Measurements from ENCODE around the gene ID3.
A peak's percentile ranks its signal among the peaks of the same experiment; 100 is the strongest.

ID3 gene

DNA sequence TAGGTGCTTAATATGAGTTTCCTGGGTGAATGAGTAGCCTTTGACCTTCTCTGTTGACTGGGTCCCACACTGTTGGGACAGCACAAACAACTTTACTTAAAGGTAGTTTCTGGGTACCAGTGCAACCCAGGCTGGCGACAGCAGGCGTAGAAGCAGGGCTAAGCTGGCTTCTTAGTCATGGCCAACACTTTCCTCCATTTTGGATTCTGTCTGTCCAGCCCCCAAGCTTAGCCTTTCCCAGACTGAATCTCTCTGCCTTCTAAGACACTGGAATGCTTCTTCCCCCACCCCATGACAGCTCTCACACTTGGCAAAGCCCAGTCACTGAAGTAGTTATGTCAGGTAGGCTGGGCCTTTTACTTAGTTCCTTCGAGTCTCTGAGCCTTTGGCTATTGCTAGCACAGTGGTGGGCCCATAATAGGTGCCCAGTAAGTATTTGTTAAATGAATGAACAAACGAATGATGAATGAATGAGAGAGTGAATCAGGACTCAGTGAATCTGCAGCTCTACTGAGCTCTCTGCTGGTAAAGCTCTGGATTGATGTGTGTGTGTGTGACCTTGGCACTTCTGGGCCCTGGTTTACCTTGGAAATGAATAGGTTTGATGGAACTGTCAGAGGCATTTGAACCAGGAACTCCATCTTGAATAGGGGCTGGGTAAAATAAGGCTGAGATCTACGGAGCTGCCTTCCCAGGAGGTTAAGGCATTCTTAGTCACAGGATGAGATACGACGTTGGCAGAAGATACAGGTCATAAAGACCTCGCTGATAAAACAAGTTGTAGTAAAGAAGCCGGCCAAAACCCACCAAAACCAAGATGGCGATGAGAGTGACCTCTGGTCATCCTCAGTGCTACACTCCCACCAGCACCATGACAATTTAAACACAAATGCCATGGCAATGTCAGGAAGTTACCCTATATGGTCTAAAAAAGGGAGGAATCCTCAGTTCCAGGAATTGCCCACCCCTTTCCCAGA lies 37.4 kb upstream of the ID3 start:
- H3K4me1 ChIP-seq (ENCODE audit: control insufficient read depth in 1 of 2, insufficient read depth in 2 of 2, low read length in 2 of 2) = peaks cover 5 to 17% of the 10 kb centered on the region in 2 donors
- no peak overlapping the region for H3K27ac ChIP-seq (ENCODE audit: low read depth, low read length)
- no peaks in the 10 kb centered on the region for H3K36me3 ChIP-seq (ENCODE audit: control insufficient read depth in 1 of 2, insufficient read depth in 2 of 2, low read length in 2 of 2)
- H3K27me3 ChIP-seq (ENCODE audit: control insufficient read depth in 1 of 2, insufficient read depth in 2 of 2, low read length in 2 of 2) = no peaks in the 10 kb centered on the region
- no peak overlapping the region for H3K9ac ChIP-seq (ENCODE audit: low read depth in 1 of 2, low read length in 2 of 2)
- H3K9me3 ChIP-seq (ENCODE audit: control insufficient read depth in 1 of 2, low read length in 2 of 2) = no peaks in the 10 kb centered on the region
- H3K4me3 ChIP-seq (ENCODE audit: low read depth in 1 of 2, low read length in 2 of 2) = no peak overlapping the region

- Histone ChIP-seq H3K4me1 (ENCODE audit: control insufficient read depth in 1 of 2, insufficient read depth in 2 of 2, low read length in 2 of 2) (peaks cover 0 to 17% of the 10 kb centered on the region in 2 donors), H3K27ac (ENCODE audit: low read depth, low read length) (no peak overlapping the region), H3K4me3 (ENCODE audit: low read depth in 1 of 2, low read length in 2 of 2) (no peak overlapping the region), H3K9ac (ENCODE audit: low read depth in 1 of 2, low read length in 2 of 2) (no peak overlapping the region), H3K27me3 (ENCODE audit: control insufficient read depth in 1 of 2, insufficient read depth in 2 of 2, low read length in 2 of 2) (no peaks in the 10 kb centered on the region), H3K36me3 (ENCODE audit: control insufficient read depth in 1 of 2, insufficient read depth in 2 of 2, low read length in 2 of 2) (no peaks in the 10 kb centered on the region), H3K9me3 (ENCODE audit: control insufficient read depth in 1 of 2, low read length in 2 of 2) (no peaks in the 10 kb centered on the region)
These were observed 35.6 kb upstream of the ID3 start for GRCh38 chr1:23594927-23595353.

DNA sequence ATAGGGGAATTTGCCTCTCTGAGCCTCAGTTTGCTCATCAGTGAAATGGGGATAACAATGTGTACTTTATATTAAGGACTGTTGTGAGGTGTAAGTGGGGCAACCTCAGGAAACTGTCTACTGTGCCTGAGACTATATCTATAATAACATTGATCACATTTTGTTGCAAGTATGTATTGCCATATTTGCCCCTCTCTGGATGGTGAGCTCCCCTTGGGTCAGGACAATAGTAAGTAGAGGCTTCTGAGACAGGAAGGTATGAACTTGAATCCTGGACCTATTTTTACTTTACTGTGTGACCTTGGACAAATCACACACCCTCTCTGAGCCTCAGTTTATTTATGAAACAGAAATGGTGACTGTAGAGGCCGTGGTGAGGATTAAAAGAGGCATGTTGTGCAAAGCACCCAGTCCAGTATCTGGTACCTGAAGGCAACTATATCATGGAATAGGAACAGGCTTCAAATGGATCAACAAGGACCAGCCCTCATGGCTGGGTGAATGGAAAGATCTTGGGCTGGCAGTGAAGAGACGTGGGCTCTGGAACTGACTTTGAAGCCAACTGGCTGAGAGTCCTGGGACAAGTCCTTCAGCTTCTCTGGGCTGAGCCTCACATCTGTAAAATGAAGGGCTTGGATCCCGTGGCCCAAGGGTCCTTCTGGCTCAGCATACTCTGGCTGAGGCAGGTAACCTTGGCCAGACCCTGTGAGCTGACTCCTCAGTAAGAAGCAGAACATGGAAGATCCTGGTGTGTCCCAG lies 35.0 kb upstream of the ID3 start:
- H3K27me3 ChIP-seq (ENCODE audit: control insufficient read depth in 1 of 2, insufficient read depth in 2 of 2, low read length in 2 of 2) = no peaks in the 10 kb centered on the region
- peaks cover 0 to 17% of the 10 kb centered on the region in 2 donors for H3K4me1 ChIP-seq (ENCODE audit: control insufficient read depth in 1 of 2, insufficient read depth in 2 of 2, low read length in 2 of 2)
- no peak overlapping the region for H3K27ac ChIP-seq (ENCODE audit: low read depth, low read length)
- no peaks in the 10 kb centered on the region for H3K36me3 ChIP-seq (ENCODE audit: control insufficient read depth in 1 of 2, insufficient read depth in 2 of 2, low read length in 2 of 2)
- no peaks in the 10 kb centered on the region for H3K9me3 ChIP-seq (ENCODE audit: control insufficient read depth in 1 of 2, low read length in 2 of 2)
- no peak overlapping the region for H3K4me3 ChIP-seq (ENCODE audit: low read depth in 1 of 2, low read length in 2 of 2)
- peak overlapping the region in 1 of 2 donors; percentile 6 for H3K9ac ChIP-seq (ENCODE audit: low read depth in 1 of 2, low read length in 2 of 2)

DNA sequence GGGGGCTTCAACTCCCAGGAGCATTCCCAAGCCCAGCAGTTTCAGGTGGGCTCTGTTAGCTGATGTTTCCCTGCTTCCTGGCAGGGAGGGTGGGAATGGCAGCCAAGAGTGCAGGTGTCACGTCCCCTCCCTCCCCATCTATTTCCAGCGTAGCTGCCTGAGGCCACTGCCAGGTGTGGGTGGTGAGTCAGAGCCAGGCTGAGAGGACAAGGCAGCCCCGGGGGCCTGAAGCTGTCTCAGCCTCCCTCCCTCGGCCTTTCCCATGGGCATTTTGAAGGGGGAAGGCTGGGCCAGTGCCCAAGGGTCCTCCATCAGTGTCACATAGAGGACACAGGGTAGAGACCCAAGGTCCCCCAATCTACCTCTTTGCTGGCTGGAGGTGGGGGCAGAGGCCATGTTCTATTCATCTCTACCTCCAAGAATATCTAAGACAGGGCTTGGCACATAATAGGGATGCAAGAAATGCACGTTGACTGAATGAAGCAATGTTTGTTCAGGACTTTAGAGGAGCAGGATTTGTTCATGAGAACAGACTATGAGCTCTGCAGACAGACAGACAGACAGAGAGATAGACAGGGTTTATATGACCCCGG lies 34.4 kb upstream of the ID3 start:
- no peaks in the 10 kb centered on the region for H3K36me3 ChIP-seq (ENCODE audit: control insufficient read depth in 1 of 2, insufficient read depth in 2 of 2, low read length in 2 of 2)
- peaks cover 0 to 17% of the 10 kb centered on the region in 2 donors for H3K4me1 ChIP-seq (ENCODE audit: control insufficient read depth in 1 of 2, insufficient read depth in 2 of 2, low read length in 2 of 2)
- H3K9me3 ChIP-seq (ENCODE audit: control insufficient read depth in 1 of 2, low read length in 2 of 2) = no peaks in the 10 kb centered on the region
- no peak overlapping the region for H3K27ac ChIP-seq (ENCODE audit: low read depth, low read length)
- H3K4me3 ChIP-seq (ENCODE audit: low read depth in 1 of 2, low read length in 2 of 2) = no peak overlapping the region
- H3K27me3 ChIP-seq (ENCODE audit: control insufficient read depth in 1 of 2, insufficient read depth in 2 of 2, low read length in 2 of 2) = no peaks in the 10 kb centered on the region
- H3K9ac ChIP-seq (ENCODE audit: low read depth in 1 of 2, low read length in 2 of 2) = peak overlapping the region in 1 of 2 donors; percentile 6

DNA sequence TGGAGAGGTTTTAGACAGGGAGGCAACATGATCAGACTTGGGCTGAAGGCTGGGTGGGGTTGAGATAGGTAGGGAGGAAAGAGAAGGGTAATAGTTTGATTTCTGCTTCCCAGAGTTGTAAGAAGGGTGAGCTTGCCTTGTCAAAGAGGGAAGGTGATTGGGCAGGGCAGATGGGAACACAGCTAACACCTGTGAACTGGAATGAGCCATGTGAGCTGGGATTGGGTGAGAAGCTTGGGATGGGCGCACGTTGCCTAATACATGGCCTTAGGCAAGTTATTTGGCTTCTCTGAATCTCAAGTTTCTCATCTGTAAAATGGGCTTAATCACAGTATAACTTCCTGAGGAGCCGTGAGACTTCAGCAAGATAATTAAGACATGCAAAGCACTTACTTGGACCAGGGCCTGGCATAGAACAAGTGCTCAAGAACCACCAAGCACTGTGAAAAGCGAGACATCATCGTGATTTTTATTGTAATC lies 33.8 kb upstream of the ID3 start:
- Histone ChIP-seq H3K36me3 (ENCODE audit: control insufficient read depth in 1 of 2, insufficient read depth in 2 of 2, low read length in 2 of 2) (no peaks in the 10 kb centered on the region), H3K4me3 (ENCODE audit: low read depth in 1 of 2, low read length in 2 of 2) (no peak overlapping the region), H3K27me3 (ENCODE audit: control insufficient read depth in 1 of 2, insufficient read depth in 2 of 2, low read length in 2 of 2) (no peaks in the 10 kb centered on the region), H3K27ac (ENCODE audit: low read depth, low read length) (no peak overlapping the region), H3K4me1 (ENCODE audit: control insufficient read depth in 1 of 2, insufficient read depth in 2 of 2, low read length in 2 of 2) (peaks cover 0 to 17% of the 10 kb centered on the region in 2 donors), H3K9ac (ENCODE audit: low read depth in 1 of 2, low read length in 2 of 2) (no peak overlapping the region), H3K9me3 (ENCODE audit: control insufficient read depth in 1 of 2, low read length in 2 of 2) (no peaks in the 10 kb centered on the region)

- Histone ChIP-seq H3K4me3 (ENCODE audit: low read depth in 1 of 2, low read length in 2 of 2) (no peak overlapping the region), H3K27ac (ENCODE audit: low read depth, low read length) (no peak overlapping the region), H3K4me1 (ENCODE audit: control insufficient read depth in 1 of 2, insufficient read depth in 2 of 2, low read length in 2 of 2) (peaks cover 0 to 17% of the 10 kb centered on the region in 2 donors), H3K27me3 (ENCODE audit: control insufficient read depth in 1 of 2, insufficient read depth in 2 of 2, low read length in 2 of 2) (no peaks in the 10 kb centered on the region), H3K36me3 (ENCODE audit: control insufficient read depth in 1 of 2, insufficient read depth in 2 of 2, low read length in 2 of 2) (no peaks in the 10 kb centered on the region), H3K9ac (ENCODE audit: low read depth in 1 of 2, low read length in 2 of 2) (no peak overlapping the region), H3K9me3 (ENCODE audit: control insufficient read depth in 1 of 2, low read length in 2 of 2) (no peaks in the 10 kb centered on the region)
These were observed 33.0 kb upstream of the ID3 start for GRCh38 chr1:23592209-23592892.

DNA sequence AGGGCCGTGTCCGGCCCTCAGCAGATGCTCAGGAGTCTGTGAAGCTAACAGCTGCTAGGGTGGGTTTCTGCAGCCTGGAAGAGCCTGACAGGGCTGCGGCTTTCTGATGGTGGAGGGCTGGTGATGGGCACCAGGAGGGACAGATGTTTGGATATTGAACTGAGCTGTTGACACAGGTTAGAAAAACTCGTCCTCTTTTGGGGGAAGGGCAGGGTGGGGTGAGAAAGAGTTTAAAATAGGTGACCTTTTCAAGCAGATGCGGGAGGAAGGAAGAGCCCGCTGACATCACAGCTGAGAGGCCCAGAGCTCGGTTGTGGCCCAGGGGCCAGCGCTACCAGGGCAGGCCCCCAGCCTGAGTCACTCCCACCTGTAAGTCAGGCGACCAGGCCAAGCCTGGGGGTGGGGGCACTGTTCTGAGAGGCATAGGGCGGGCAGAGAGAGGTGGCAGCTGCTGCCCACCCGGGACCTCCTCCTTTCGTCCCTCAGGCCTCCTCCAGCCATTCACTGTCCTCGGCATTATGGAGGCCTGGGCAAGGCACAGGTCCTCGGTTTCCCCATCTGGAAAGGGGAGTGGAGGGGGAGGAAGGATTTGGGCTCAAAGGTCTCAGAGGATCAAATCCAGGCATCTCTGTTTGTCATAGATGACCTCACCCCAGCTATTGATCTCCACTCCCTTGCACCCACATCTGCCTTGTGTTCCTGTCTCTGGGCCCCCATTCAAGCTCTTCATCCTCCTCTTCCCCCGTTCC lies 32.3 kb upstream of the ID3 start:
- Histone ChIP-seq H3K4me1 (ENCODE audit: control insufficient read depth in 1 of 2, insufficient read depth in 2 of 2, low read length in 2 of 2) (peaks cover 0 to 17% of the 10 kb centered on the region in 2 donors), H3K9me3 (ENCODE audit: control insufficient read depth in 1 of 2, low read length in 2 of 2) (no peaks in the 10 kb centered on the region), H3K9ac (ENCODE audit: low read depth in 1 of 2, low read length in 2 of 2) (no peak overlapping the region), H3K4me3 (ENCODE audit: low read depth in 1 of 2, low read length in 2 of 2) (no peak overlapping the region), H3K27ac (ENCODE audit: low read depth, low read length) (no peak overlapping the region), H3K36me3 (ENCODE audit: control insufficient read depth in 1 of 2, insufficient read depth in 2 of 2, low read length in 2 of 2) (no peaks in the 10 kb centered on the region), H3K27me3 (ENCODE audit: control insufficient read depth in 1 of 2, insufficient read depth in 2 of 2, low read length in 2 of 2) (no peaks in the 10 kb centered on the region)

GRCh38 chr1:23590058-23590783 lies 30.9 kb upstream of the ID3 start:
- Histone ChIP-seq H3K9me3 (ENCODE audit: control insufficient read depth in 1 of 2, low read length in 2 of 2) (no peaks in the 10 kb centered on the region), H3K4me3 (ENCODE audit: low read depth in 1 of 2, low read length in 2 of 2) (no peak overlapping the region), H3K27me3 (ENCODE audit: control insufficient read depth in 1 of 2, insufficient read depth in 2 of 2, low read length in 2 of 2) (no peaks in the 10 kb centered on the region), H3K9ac (ENCODE audit: low read depth in 1 of 2, low read length in 2 of 2) (no peak overlapping the region), H3K27ac (ENCODE audit: low read depth, low read length) (no peak overlapping the region), H3K4me1 (ENCODE audit: control insufficient read depth in 1 of 2, insufficient read depth in 2 of 2, low read length in 2 of 2) (peaks cover 0 to 17% of the 10 kb centered on the region in 2 donors), H3K36me3 (ENCODE audit: control insufficient read depth in 1 of 2, insufficient read depth in 2 of 2, low read length in 2 of 2) (no peaks in the 10 kb centered on the region)

- no peak overlapping the region for H3K27ac ChIP-seq (ENCODE audit: low read depth, low read length)
These were observed 30.3 kb upstream of the ID3 start for GRCh38 chr1:23589585-23589986.

More at GRCh38 chr1:23589585-23589986, 30.3 kb upstream of the ID3 start:
- Histone ChIP-seq H3K4me3 (ENCODE audit: low read depth in 1 of 2, low read length in 2 of 2) (no peak overlapping the region), H3K4me1 (ENCODE audit: control insufficient read depth in 1 of 2, insufficient read depth in 2 of 2, low read length in 2 of 2) (peaks cover 0 to 17% of the 10 kb centered on the region in 2 donors), H3K9me3 (ENCODE audit: control insufficient read depth in 1 of 2, low read length in 2 of 2) (no peaks in the 10 kb centered on the region), H3K27me3 (ENCODE audit: control insufficient read depth in 1 of 2, insufficient read depth in 2 of 2, low read length in 2 of 2) (no peaks in the 10 kb centered on the region), H3K36me3 (ENCODE audit: control insufficient read depth in 1 of 2, insufficient read depth in 2 of 2, low read length in 2 of 2) (no peaks in the 10 kb centered on the region), H3K9ac (ENCODE audit: low read depth in 1 of 2, low read length in 2 of 2) (no peak overlapping the region)
